SHP77 (cell line): ENCODE data around the gene USH2A.

Source experiments
- DNase-seq, 2 experiments: peaks; one replicate each; lab custom pipeline; 2025; lab: John Stamatoyannopoulos, UW

The USH2A gene

DNA sequence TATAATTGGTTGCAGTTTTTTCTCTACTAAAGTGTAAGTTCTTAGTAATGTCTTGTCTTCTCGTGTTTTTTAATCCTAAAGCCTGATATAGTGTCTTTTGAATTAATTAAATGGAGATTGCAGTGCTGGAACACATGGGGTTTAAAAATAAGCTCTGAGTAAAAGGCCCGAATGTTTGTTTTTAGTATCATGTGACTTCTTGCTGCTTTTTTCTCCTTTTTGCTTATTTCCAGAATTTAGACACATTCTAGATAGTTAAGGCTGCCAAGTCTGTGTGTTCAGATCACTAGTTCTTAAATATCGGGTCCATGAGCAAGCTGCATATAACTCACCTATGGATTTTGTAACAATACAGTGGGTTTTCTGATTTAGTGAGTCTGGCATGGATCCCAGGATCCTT, 828.6 kb downstream of the USH2A start:
- DNase-seq: no peak

DNA sequence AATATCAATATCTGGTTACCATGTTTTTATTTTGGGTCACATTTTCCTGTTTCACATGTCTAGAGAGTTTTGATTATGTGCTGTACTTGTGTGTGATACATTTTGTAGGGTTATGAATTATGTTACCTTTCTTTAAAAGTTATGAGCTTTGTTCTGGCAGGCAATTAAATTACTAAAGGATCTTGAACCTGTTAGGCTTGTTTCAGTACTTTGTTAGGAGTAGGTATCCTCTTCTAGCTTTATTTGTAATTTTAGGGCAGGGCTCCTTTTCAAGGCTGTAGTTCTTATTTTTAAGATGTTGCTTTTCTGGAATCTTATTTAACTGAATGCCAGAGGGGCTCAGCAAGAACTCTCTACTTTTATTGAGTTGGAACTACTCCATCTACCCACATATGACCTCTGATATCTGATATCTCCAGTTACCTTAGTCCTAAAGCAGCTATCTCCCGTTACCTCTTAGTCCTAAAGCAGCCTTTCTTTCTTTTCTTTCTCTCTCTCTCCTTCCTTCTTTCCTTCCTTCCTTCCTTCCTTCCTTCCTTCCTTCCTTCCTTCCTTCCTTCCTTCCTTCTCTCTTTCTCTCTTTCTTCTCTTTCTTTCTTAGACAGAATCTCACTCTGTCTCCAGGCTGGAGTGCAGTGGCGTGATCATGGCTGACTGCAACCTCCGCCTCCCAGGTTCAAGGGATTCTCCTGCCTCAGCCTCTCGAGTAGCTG, 832.3 kb downstream of the USH2A start:
- no peak for DNase-seq

DNA sequence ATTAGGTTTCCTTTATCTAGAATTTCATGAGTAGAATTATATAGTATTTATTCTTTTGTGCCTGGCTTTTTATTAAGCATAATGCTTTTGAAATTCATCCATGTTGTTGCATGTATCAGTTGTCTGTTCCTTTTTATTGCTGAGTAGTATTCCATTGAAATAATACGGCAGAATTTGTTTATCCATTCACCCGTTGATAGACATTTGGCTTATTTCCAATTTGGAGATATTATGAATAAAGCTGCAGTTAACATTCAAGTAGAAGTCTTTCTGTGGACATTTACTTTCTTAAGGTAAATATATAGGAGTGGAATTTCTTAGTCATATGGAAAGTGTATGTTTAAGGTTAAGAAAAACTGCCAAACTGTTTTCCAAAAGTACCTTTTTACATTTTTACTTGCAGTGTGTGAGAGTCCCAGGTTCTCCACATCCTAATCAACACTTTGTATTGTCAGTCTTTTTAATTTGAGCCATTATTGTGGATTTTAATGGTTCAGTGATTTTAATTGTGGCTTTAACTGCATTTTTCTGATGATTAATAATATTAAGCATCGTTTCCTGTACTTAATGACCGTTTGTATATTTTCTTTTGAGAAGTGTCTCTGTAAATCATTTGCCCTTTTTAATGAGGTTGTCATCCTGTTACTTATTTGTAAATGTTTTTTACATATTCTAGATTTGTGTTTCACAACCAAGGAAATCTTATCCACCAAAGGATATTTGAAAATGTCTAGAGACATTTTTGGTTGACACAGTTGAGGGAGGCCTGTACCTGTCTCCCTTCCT, 833.4 kb downstream of the USH2A start:
- DNase-seq: no peak

DNA sequence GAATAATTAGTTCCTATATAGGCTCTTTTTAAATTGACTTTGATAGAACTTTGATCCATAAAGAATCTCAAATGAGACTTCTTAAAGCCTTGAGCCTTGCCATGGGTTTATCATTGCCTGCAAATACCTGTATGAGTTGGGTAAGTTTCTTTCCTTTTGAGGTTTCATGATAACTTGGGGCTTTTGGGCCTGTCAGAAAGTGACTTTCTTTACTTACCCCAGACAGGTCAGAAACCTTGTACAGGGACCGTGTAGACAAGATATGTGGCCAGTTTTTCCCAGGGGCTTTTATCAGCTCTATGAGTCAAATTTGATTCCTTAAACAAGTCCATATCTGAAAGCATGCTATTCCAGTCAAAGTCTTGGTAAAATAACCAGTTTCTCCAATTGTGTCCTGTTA, 838.9 kb downstream of the USH2A start:
- DNase-seq: no peak

DNA sequence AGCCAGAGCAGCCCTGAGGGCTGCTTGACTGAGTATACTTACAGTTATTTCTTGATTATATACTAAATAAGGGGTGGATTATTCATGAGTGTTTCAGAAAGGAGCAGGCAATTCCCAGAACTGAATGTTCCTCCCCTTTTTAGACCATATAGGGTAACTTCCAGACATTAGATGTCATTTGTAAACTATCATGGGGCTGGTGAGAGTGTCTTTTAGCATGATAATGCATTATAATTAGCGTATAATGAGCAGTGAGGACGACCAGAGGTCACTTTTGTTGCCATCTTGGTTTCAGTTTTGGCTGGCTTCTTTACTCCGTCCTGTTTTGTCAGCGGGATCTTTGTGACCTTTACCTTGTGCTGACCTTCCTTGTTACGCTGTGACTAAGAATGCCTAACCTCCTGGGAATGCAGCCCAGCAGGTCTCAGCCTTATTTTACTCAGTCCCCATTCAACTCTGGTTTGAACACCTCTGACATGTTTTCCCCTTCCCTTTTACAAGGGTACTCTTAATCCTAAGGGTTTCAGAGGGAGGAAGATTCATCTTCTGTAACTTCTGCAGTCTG, 840.0 kb downstream of the USH2A start:
- DNase-seq: no peak

DNA sequence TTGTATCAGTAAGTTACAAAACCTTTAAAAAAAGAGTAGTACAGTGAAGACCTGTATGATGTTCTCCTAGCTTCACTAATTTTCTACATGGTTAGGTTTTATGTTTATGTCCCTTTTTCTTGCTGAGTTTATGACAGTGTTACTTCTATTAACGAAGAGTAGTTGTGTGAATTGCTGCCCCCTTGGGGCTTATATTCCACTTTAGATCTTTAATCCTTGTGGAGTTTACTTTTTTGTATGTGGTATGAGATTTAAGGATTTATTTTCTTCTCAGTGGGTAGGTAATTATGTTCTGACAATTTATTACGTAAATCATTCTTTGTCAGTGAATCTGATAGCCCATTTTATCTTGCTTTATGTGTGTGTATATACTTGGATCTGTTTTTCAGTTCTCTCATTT, 841.4 kb downstream of the USH2A start:
- DNase-seq: no peak
